Endothelial cell of umbilical vein (primary cell): Measurements from ENCODE around the gene NCEH1. TPM values are rescaled to one million over a fixed set of nuclear protein-coding genes. Genes with fewer than 3 reads are reported as not detected.

Experiments used
- BruUV-seq: library from RNA; stranded (reverse); fragments of 400-500 nt; replicated peaks from 2 replicates; lab custom pipeline; 2021; lab: Mats Ljungman, UMichigan
- CTCF ChIA-PET: fragments of 300-600, 350-600 bp; sonication (Branson Sonifier 250); formaldehyde crosslinking; loops from one replicate; lab custom pipeline; 2021; ENCODE audit warnings: antibody characterized with exemption, inconsistent platforms; lab: Charles Lee
- POLR2A ChIA-PET: fragments of 300-600, 350-600 bp; sonication (Branson Sonifier 250); formaldehyde crosslinking; loops from one replicate; lab custom pipeline; 2021; ENCODE audit warnings: antibody characterized with exemption, inconsistent platforms; lab: Charles Lee
- DNase-seq: peaks from one replicate; pipeline ENCODE4 v3.0.0-alpha.2; 2011; ENCODE audit warnings: low read depth, low spot score
- FAIRE-seq: peaks from 2 replicates; lab custom pipeline; 2011; peaks lifted over from hg19 to GRCh38; lab: Jason Lieb, UNC
- H2AFZ ChIP-seq: 2 replicates; pipeline ENCODE4 v1.6.0; 2012; ENCODE audit warnings: low read depth, low read length, control low read depth, inconsistent platforms
- H3K27ac ChIP-seq: 2 replicates; pipeline ENCODE4 v1.5.1; 2011; ENCODE audit warnings: low read depth, mild to moderate bottlenecking, control low read depth, low read length, moderate library complexity; ENCODE audit not compliant: insufficient read depth
- H3K27me3 ChIP-seq, 2 experiments: 2 replicates each; pipeline versions ENCODE4 v1.6.0 to v1.6.1; 2011; ENCODE audit warnings: low read length in 2 of 2, mixed read lengths in 1 of 2; ENCODE audit not compliant: control insufficient read depth in 2 of 2, insufficient read depth in 2 of 2
- H3K36me3 ChIP-seq, 2 experiments: 2 replicates in 1 of 2; 3 replicates in 1 of 2; pipeline ENCODE4 v1.5.1; 2011; ENCODE audit warnings: low read length in 2 of 2, mild to moderate bottlenecking in 1 of 2, moderate library complexity in 1 of 2; ENCODE audit not compliant: control insufficient read depth in 2 of 2, insufficient read depth in 2 of 2; ENCODE audit errors: extremely low read depth in 1 of 2
- H3K4me1 ChIP-seq: 3 replicates; pipeline ENCODE4 v1.5.1; 2011; ENCODE audit warnings: mild to moderate bottlenecking, low read length; ENCODE audit not compliant: control insufficient read depth, insufficient read depth; ENCODE audit errors: extremely low read depth
- H3K4me2 ChIP-seq: 2 replicates; pipeline ENCODE4 v1.6.1; 2011; ENCODE audit warnings: low read length, control low read depth, mixed read lengths; ENCODE audit not compliant: insufficient read depth
- H3K4me3 ChIP-seq, 3 experiments: fragments of 200-600 bp in 1 of 3; sonication (generic), shearing (Covaris generic) in 1 of 3; replicated peaks in 1 of 3; 2 replicates each; pipeline ENCODE4 v1.5.1; 2011 to 2016; ENCODE audit warnings: control low read depth in 3 of 3, low read length in 3 of 3, mild to moderate bottlenecking in 2 of 3, inconsistent platforms in 1 of 3, low read depth in 1 of 3, moderate library complexity in 1 of 3; ENCODE audit not compliant: insufficient read depth in 1 of 3
- H3K79me2 ChIP-seq: 2 replicates; pipeline ENCODE4 v1.6.0; 2012; ENCODE audit warnings: low read length, inconsistent platforms; ENCODE audit not compliant: control insufficient read depth, insufficient read depth
- H3K9ac ChIP-seq: replicated peaks from 2 replicates; pipeline ENCODE3; 2011; ENCODE audit warnings: low read length, control low read depth; ENCODE audit not compliant: insufficient read depth; ENCODE audit errors: extremely low read depth
- H3K9me1 ChIP-seq: replicated peaks from 3 replicates; pipeline ENCODE4 v1.6.0; 2011; ENCODE audit warnings: mild to moderate bottlenecking, low read length; ENCODE audit not compliant: control insufficient read depth, insufficient read depth; ENCODE audit errors: extremely low read depth
- H3K9me3 ChIP-seq: replicated peaks from 2 replicates; pipeline ENCODE4 v1.5.1; 2012; ENCODE audit warnings: low read length, inconsistent platforms; ENCODE audit not compliant: control insufficient read depth, insufficient read depth
- H4K20me1 ChIP-seq: replicated peaks from 2 replicates; pipeline ENCODE3; 2011; ENCODE audit warnings: mild to moderate bottlenecking, low read length; ENCODE audit not compliant: control insufficient read depth, insufficient read depth; ENCODE audit errors: extremely low read depth
- EZH2 ChIP-seq: IDR thresholded peaks from 2 replicates; pipeline ENCODE4 v1.6.1; 2012; ENCODE audit warnings: borderline replicate concordance, low read depth, mild to moderate bottlenecking, moderate library complexity, low read length, inconsistent platforms; ENCODE audit not compliant: severe bottlenecking
- FOS ChIP-seq: IDR thresholded peaks from 2 replicates; pipeline ENCODE4 v1.6.1; 2011; ENCODE audit warnings: mild to moderate bottlenecking, low read length, moderate library complexity, borderline replicate concordance; ENCODE audit not compliant: insufficient read depth
- GATA2 ChIP-seq: IDR thresholded peaks from 2 replicates; pipeline ENCODE4 v1.7.0; 2011; ENCODE audit warnings: low read depth, mild to moderate bottlenecking, moderate library complexity, mixed read lengths, low read length; ENCODE audit not compliant: insufficient read length, insufficient read depth
- JUN ChIP-seq: IDR thresholded peaks from 2 replicates; pipeline ENCODE4 v1.6.1; 2011; ENCODE audit warnings: borderline replicate concordance, low read depth; ENCODE audit not compliant: insufficient read length, insufficient read depth
- MYC ChIP-seq: IDR thresholded peaks from one replicate; pipeline ENCODE4 v1.6.1; 2011; ENCODE audit warnings: mild to moderate bottlenecking, low read depth, low read length
- POLR2A ChIP-seq: IDR thresholded peaks from 2 replicates; pipeline ENCODE4 v1.6.1; 2012; ENCODE audit warnings: low read depth, mild to moderate bottlenecking, control low read depth, low read length
- POLR2AphosphoS5 ChIP-seq: IDR thresholded peaks from 2 replicates; pipeline ENCODE4 v1.6.1; 2012; ENCODE audit warnings: low read depth, mild to moderate bottlenecking, control low read depth, low read length, moderate library complexity; ENCODE audit not compliant: insufficient read depth
- dilution Hi-C: fragments of 300-500 bp; cut with MboI; formaldehyde crosslinking; loops from one replicate; pipeline ENCODE4 v1.15.0; 2019; ENCODE audit warnings: low sequenced_read_pairs; ENCODE audit not compliant: extremely low pct_ligation_motif_present
- intact Hi-C: fragments of 100-400 bp; cut with micrococcal nuclease; formaldehyde crosslinking; loops from one replicate; pipeline ENCODE4 v1.10.0; 2022
- polyA plus RNA-seq, 4 experiments: library from polyadenylated mRNA; depleted of rRNA in 3 of 4; stranded (reverse) in 3 of 4; unstranded in 1 of 4; fragments of >200 nt; gene quantifications; 2 replicates each; pipeline versions ENCODE4 v1.2.1 to v1.2.3, GENCODE V29; 2011 to 2012; ENCODE audit warnings: missing spikeins in 1 of 4
- total RNA-seq: library from RNA; stranded (reverse); gene quantifications from 2 replicates; pipeline ENCODE4 v1.2.3, GENCODE V29; 2021
- TF ChIP-seq, protein P1 (sequence below): IDR thresholded peaks from 2 replicates; pipeline ENCODE4 v1.6.1; 2011; ENCODE audit not compliant: insufficient read depth, insufficient read length
- TF ChIP-seq, protein P2 (sequence below), 2 donors: IDR thresholded peaks; 1 replicate in 1 of 2; 2 replicates in 1 of 2; pipeline ENCODE4 v1.5.1; 2011; ENCODE audit warnings: low read length in 2 of 2, mild to moderate bottlenecking in 2 of 2, moderate library complexity in 2 of 2, control low read depth in 1 of 2, inconsistent platforms in 1 of 2, low read depth in 1 of 2; ENCODE audit not compliant: insufficient read depth in 1 of 2; ENCODE audit errors: extremely low read depth in 1 of 2

NCEH1 gene
- total and polyA plus RNA-seq, 2 donors (not counting 3 experiments of a cell fraction or from before 2014, with no cell fraction given), result 10.0 to 20.3 TPM

DNA sequence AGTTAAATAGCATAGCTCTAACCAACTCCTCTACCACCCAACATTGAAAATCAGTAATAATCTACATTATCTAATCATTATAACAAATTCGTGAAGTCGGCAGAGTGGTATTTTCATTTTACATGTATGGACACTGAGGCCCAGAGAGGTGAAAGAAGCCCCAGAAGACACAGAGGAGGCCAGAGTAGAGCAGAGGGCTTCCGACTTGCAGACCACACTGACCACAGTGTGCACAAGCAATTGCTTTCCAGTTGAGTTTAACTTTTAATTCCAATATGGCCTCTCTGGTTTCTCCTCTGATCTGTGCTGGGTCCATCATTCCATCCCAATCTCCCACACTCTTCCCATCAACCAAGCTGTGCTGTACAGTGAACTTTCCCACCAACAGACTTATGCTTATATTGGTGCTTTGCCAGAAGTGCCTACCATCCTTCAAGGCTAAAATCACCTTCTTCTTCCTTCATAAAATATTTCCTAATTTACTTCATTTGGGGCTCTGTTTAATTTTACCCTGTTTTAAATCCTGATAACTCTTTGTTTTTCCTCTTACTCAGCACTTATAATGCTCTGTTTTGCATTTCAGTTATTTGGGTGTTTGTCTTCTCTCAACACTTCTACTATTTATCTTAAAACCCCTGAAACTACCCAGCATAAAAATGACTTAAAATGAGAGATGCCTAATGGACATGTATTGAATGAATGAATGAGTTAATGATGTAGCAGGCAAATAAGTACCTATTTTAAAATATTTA lies 105.8 kb downstream of the NCEH1 start:
- DNase-seq, result no peak
- Histone ChIP-seq H3K4me2 (no peak overlapping the region), H3K4me1 (peaks cover 27% of the 10 kb centered on the region), H3K36me3 (no peaks in the 10 kb centered on the region), H3K9me3 (no peaks in the 10 kb centered on the region), H3K9ac (no peak overlapping the region), H4K20me1 (no peaks in the 10 kb centered on the region), H3K27ac (no peak overlapping the region), H2AFZ (no peak overlapping the region), H3K27me3 (no peaks in the 10 kb centered on the region), H3K79me2 (no peaks in the 10 kb centered on the region), H3K9me1 (no peaks in the 10 kb centered on the region), H3K4me3 (no peak overlapping the region)
- CTCF ChIA-PET, result interaction anchor here (1.6 to 5.9 kb wide), 3 partner anchors 9 to 18 kb away, joined by 4 to 56 read pairs (median 18); no protein-coding TSS in a partner anchor
- intact Hi-C loops, result no loop called here
- POLR2A ChIA-PET, result no interaction called here
- TF ChIP-seq, protein P1, sequence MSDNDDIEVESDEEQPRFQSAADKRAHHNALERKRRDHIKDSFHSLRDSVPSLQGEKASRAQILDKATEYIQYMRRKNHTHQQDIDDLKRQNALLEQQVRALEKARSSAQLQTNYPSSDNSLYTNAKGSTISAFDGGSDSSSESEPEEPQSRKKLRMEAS, result no peak
- TF ChIP-seq POLR2A, result no peak
- no peak for TF ChIP-seq MYC
- no peak for TF ChIP-seq JUN
- TF ChIP-seq, protein P2, sequence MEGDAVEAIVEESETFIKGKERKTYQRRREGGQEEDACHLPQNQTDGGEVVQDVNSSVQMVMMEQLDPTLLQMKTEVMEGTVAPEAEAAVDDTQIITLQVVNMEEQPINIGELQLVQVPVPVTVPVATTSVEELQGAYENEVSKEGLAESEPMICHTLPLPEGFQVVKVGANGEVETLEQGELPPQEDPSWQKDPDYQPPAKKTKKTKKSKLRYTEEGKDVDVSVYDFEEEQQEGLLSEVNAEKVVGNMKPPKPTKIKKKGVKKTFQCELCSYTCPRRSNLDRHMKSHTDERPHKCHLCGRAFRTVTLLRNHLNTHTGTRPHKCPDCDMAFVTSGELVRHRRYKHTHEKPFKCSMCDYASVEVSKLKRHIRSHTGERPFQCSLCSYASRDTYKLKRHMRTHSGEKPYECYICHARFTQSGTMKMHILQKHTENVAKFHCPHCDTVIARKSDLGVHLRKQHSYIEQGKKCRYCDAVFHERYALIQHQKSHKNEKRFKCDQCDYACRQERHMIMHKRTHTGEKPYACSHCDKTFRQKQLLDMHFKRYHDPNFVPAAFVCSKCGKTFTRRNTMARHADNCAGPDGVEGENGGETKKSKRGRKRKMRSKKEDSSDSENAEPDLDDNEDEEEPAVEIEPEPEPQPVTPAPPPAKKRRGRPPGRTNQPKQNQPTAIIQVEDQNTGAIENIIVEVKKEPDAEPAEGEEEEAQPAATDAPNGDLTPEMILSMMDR (IDR thresholded peaks at IDR 0.05; ENCODE audit: extremely low read depth in 1 of 2, insufficient read depth in 1 of 2, low read depth in 1 of 2, low read length in 2 of 2), result no peak
- TF ChIP-seq EZH2, result no peak
- no peak for TF ChIP-seq POLR2AphosphoS5
- no peak for TF ChIP-seq FOS
- no peak for TF ChIP-seq GATA2
- dilution Hi-C loops, result no loop called here
- no TSS peak for BruUV-seq
- FAIRE-seq, result no peak
